ENCODE results near the gene TTF1. TPM values are rescaled to one million over a fixed set of nuclear protein-coding genes. Genes with fewer than 3 reads are reported as not detected.

The TTF1 gene
- total and polyA plus RNA-seq, 10 of the 15 experiments (the other 5 are each of a cell fraction or from before 2014, with no cell fraction given): 11.3 to 25.5 (median 16.0) TPM

DNA sequence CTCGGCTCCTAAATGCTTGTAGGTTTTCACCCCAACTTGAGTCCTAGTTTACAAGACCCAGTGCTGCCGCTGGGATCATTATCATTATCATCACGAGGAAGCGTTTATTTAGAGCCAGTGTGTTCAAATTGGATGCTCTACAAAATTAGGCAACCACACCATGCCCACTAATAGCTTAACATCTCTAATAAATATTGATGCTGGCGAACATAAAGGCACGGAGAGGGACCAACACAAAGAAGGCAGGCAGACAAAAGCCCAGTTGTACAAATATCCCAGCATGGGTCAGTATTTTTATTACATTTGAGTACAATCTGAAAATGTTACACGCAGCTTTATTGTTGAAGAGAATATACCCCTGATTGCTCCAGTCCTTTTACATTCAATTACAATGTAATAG lies 8.1 kb upstream of the TTF1 start:
- no peak overlapping the region for H3K4me2 ChIP-seq (ENCODE audit: control insufficient read depth, insufficient read depth)
- ChIA-PET RAD21 (ENCODE audit: unreplicated experiment) (interaction anchor here (1.0 to 1.5 kb wide), 2 partner anchors 64 to 86 kb away, joined by 3 to 4 read pairs; no protein-coding TSS in a partner anchor), CTCF (interaction anchor here (0.6 to 4.6 kb wide), 5 partner anchors 46 to 1464 kb away, joined by 3 to 39 read pairs (median 3); no protein-coding TSS in a partner anchor), SMC1A (ENCODE audit: uncharacterized antibody, unreplicated experiment) (interaction anchor here (0.7 to 1.0 kb wide), 2 partner anchors 20 to 488 kb away, joined by 3 to 4 read pairs; no protein-coding TSS in a partner anchor), POLR2A (no interaction called here)
- peaks cover 0 to 21% of the 10 kb centered on the region in 2 experiments; a peak in 2 of 4 replicates for H3K27me3 ChIP-seq (replicated peaks in 1 of 2; ENCODE audit: control insufficient read depth in 2 of 2, insufficient read depth in 2 of 2, low read length in 1 of 2)
- intact Hi-C loops (cut with micrococcal nuclease; ENCODE audit: unreplicated experiment) (loop anchor here (5.0 to 10.0 kb wide), 2 partner anchors 93 to 240 kb away; no protein-coding TSS in a partner anchor), in situ Hi-C loops (cut with MboI) (loop anchor here (5.0 kb wide), 1 partner anchor 163 kb away; no protein-coding TSS in a partner anchor)
- no peaks in the 10 kb centered on the region for H3K36me3 ChIP-seq (ENCODE audit: control insufficient read depth in 2 of 2, insufficient read depth in 2 of 2, low read length in 1 of 2)
- no peak overlapping the region for H3K4me3 ChIP-seq
- ATAC-seq (no peak), DNase-seq (ENCODE audit: low read depth, low spot score) (no peak), FAIRE-seq (no peak)
- TF ChIP-seq RAD51 (IDR thresholded peaks at IDR 0.05): no peak
- TF ChIP-seq ZNF384 (IDR thresholded peaks at IDR 0.05; ENCODE audit: borderline replicate concordance, low read depth, low read length): no peak
- no peak for TF ChIP-seq NBN (IDR thresholded peaks at IDR 0.05)
- TF ChIP-seq CBX3 (IDR thresholded peaks at IDR 0.05; ENCODE audit: borderline replicate concordance, low read depth): no peak
- BruUV-seq (replicated peaks): no TSS peak
- no peak overlapping the region for H3K27ac ChIP-seq (ENCODE audit: control insufficient read depth, insufficient read depth)
- H3K9ac ChIP-seq (ENCODE audit: control insufficient read depth, insufficient read depth, low read length): no peak overlapping the region
- no peaks in the 10 kb centered on the region for H4K20me1 ChIP-seq (ENCODE audit: control insufficient read depth, insufficient read depth)
- H2AFZ ChIP-seq (ENCODE audit: control insufficient read depth, low read depth, low read length): no peak overlapping the region
- no peaks in the 10 kb centered on the region for H3K79me2 ChIP-seq (ENCODE audit: control insufficient read depth, insufficient read depth, low read length)
- H3K9me3 ChIP-seq (replicated peaks; ENCODE audit: control insufficient read depth, insufficient read depth, low read length): no peaks in the 10 kb centered on the region
- peaks cover 9% of the 10 kb centered on the region for H3K4me1 ChIP-seq (ENCODE audit: control insufficient read depth, insufficient read depth, low read length)
- 16% methylated on average over 7 of the region's 7 CpGs for WGBS (ENCODE audit: insufficient coverage, insufficient replicate concordance, low lambda C conversion rate, missing lambda C conversion rate)

- FAIRE-seq (no peak), ATAC-seq (no peak), DNase-seq (ENCODE audit: low read depth, low spot score) (no peak)
- no peak overlapping the region for H3K9ac ChIP-seq (ENCODE audit: control insufficient read depth, insufficient read depth, low read length)
- H4K20me1 ChIP-seq (ENCODE audit: control insufficient read depth, insufficient read depth): no peaks in the 10 kb centered on the region
- H3K27ac ChIP-seq (ENCODE audit: control insufficient read depth, insufficient read depth): no peak overlapping the region
- H3K4me3 ChIP-seq: no peak overlapping the region
- no peak overlapping the region for H2AFZ ChIP-seq (ENCODE audit: control insufficient read depth, low read depth, low read length)
- H3K4me1 ChIP-seq (ENCODE audit: control insufficient read depth, insufficient read depth, low read length): peaks cover 9% of the 10 kb centered on the region
- SMC1A ChIA-PET (ENCODE audit: uncharacterized antibody, unreplicated experiment): interaction anchor here (1.0 kb wide), 1 partner anchor 489 kb away, joined by 4 read pairs; no protein-coding TSS in a partner anchor
- in situ Hi-C loops (cut with MboI) (loop anchor here (5.0 kb wide), 1 partner anchor 163 kb away; no protein-coding TSS in a partner anchor), intact Hi-C loops (cut with micrococcal nuclease; ENCODE audit: unreplicated experiment) (loop anchor here (5.0 to 10.0 kb wide), 2 partner anchors 93 to 241 kb away; no protein-coding TSS in a partner anchor)
- BruUV-seq (replicated peaks): no TSS peak
- RAD21 ChIA-PET (ENCODE audit: unreplicated experiment): interaction anchor here (1.5 kb wide), 1 partner anchor 63 kb away, joined by 4 read pairs; no protein-coding TSS in a partner anchor
- peaks cover 0 to 24% of the 10 kb centered on the region in 2 experiments; a peak in 2 of 4 replicates for H3K27me3 ChIP-seq (replicated peaks in 1 of 2; ENCODE audit: control insufficient read depth in 2 of 2, insufficient read depth in 2 of 2, low read length in 1 of 2)
- H3K9me3 ChIP-seq (replicated peaks; ENCODE audit: control insufficient read depth, insufficient read depth, low read length): no peaks in the 10 kb centered on the region
- CTCF ChIA-PET: interaction anchor here (0.9 to 4.6 kb wide), 4 partner anchors 45 to 558 kb away, joined by 3 to 39 read pairs (median 3); no protein-coding TSS in a partner anchor
- 0% methylated on average over 5 of the region's 5 CpGs for WGBS (ENCODE audit: insufficient coverage, insufficient replicate concordance, low lambda C conversion rate, missing lambda C conversion rate)
- no peak overlapping the region for H3K4me2 ChIP-seq (ENCODE audit: control insufficient read depth, insufficient read depth)
- no peaks in the 10 kb centered on the region for H3K79me2 ChIP-seq (ENCODE audit: control insufficient read depth, insufficient read depth, low read length)
- no peaks in the 10 kb centered on the region for H3K36me3 ChIP-seq (ENCODE audit: control insufficient read depth in 2 of 2, insufficient read depth in 2 of 2, low read length in 1 of 2)
- POLR2A ChIA-PET: interaction anchor here (0.5 kb wide), 1 partner anchor 25 kb away, joined by 4 read pairs; no protein-coding TSS in a partner anchor
- TF ChIP-seq CBFB (IDR thresholded peaks at IDR 0.05; ENCODE audit: low read depth): no peak
- no peak for TF ChIP-seq SUPT20H (IDR thresholded peaks at IDR 0.05; ENCODE audit: borderline replicate concordance, control insufficient read depth, low read depth, low read length)
- no peak for TF ChIP-seq ESRRA (IDR thresholded peaks at IDR 0.05; ENCODE audit: low read length)
- no peak for TF ChIP-seq NFXL1 (IDR thresholded peaks at IDR 0.05; ENCODE audit: borderline replicate concordance)
- no peak for TF ChIP-seq ZBTB40 (IDR thresholded peaks at IDR 0.05; ENCODE audit: borderline replicate concordance)
- TF ChIP-seq RELA (IDR thresholded peaks at IDR 0.05; ENCODE audit: borderline replicate concordance, partially characterized antibody): no peak
- TF ChIP-seq GATAD2B (conservative IDR thresholded peaks at IDR 0.05; ENCODE audit: low read depth): no peak
- TF ChIP-seq ZNF384 (IDR thresholded peaks at IDR 0.05; ENCODE audit: borderline replicate concordance, low read depth, low read length): no peak
- TF ChIP-seq SREBF2 (IDR thresholded peaks at IDR 0.05; ENCODE audit: low read length): no peak
- TF ChIP-seq NFYA (IDR thresholded peaks at IDR 0.05; ENCODE audit: borderline replicate concordance, low read depth, low read length): no peak
Observed at GRCh38 chr9:132413926-132414325, 7.3 kb upstream of the TTF1 start.

Measured in GM12878 (cell line).